Measurements from ENCODE around the gene GRPEL1. TPM values are rescaled to one million over a fixed set of nuclear protein-coding genes. Genes with fewer than 3 reads are reported as not detected.

The GRPEL1 gene
- total RNA-seq, 2 experiments from 2014 or later = 27.4 to 43.7 TPM

DNA sequence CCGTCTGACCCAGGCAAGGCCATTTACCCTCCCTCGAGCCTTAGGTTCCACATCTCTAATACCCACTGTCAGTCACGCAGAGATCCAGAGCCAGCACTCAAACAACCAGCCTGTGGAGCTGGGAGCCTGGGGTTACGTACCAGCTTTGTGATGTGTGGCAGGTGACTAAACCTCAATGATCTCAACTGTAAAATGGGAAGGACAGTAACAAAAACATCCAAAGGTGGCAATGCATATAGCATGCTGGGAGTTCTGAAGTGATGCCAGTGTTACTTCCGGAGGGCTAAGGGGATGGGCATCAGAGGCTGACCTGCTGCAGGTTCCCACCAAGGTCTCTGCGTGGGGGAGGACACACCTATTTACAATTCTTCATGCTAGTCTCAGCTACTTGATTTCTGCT lies 6.0 kb downstream of the GRPEL1 start:
- TF ChIP-seq, protein P1, sequence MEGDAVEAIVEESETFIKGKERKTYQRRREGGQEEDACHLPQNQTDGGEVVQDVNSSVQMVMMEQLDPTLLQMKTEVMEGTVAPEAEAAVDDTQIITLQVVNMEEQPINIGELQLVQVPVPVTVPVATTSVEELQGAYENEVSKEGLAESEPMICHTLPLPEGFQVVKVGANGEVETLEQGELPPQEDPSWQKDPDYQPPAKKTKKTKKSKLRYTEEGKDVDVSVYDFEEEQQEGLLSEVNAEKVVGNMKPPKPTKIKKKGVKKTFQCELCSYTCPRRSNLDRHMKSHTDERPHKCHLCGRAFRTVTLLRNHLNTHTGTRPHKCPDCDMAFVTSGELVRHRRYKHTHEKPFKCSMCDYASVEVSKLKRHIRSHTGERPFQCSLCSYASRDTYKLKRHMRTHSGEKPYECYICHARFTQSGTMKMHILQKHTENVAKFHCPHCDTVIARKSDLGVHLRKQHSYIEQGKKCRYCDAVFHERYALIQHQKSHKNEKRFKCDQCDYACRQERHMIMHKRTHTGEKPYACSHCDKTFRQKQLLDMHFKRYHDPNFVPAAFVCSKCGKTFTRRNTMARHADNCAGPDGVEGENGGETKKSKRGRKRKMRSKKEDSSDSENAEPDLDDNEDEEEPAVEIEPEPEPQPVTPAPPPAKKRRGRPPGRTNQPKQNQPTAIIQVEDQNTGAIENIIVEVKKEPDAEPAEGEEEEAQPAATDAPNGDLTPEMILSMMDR (conservative IDR thresholded peaks at IDR 0.05; ENCODE audit: low read length) = no peak
- no peak for TF ChIP-seq EZH2phosphoT487 (IDR thresholded peaks at IDR 0.05; ENCODE audit: borderline replicate concordance, low read depth, low read length)
- peaks cover 30% of the 10 kb centered on the region for H3K79me2 ChIP-seq (ENCODE audit: insufficient read depth, low read depth, low read length)
- no peak overlapping the region for H3K27ac ChIP-seq (ENCODE audit: low read depth, low read length, poor library complexity, severe bottlenecking)
- CTCF ChIA-PET (ENCODE audit: unreplicated experiment) = no interaction called here
- no peaks in the 10 kb centered on the region for H3K9me2 ChIP-seq (ENCODE audit: insufficient read depth, low read length)
- peaks cover 15% of the 10 kb centered on the region for H4K20me1 ChIP-seq (ENCODE audit: insufficient read depth, low read length)
- BruUV-seq (replicated peaks) = no TSS peak
- H3K4me1 ChIP-seq (ENCODE audit: insufficient read depth, low read length, poor library complexity, severe bottlenecking) = peaks cover 20% of the 10 kb centered on the region
- POLR2A ChIA-PET = no interaction called here
- no peak overlapping the region for H2AFZ ChIP-seq (ENCODE audit: low read length)
- intact Hi-C loops (cut with micrococcal nuclease; ENCODE audit: unreplicated experiment) = no loop called here
- peaks cover 90% of the 10 kb centered on the region for H3K36me3 ChIP-seq (ENCODE audit: insufficient read depth, low read length)
- no peak overlapping the region for H3K4me3 ChIP-seq (ENCODE audit: low read depth, low read length, poor library complexity, severe bottlenecking)
- no peaks in the 10 kb centered on the region for H3K9me3 ChIP-seq (ENCODE audit: low read length)
- no peak overlapping the region for H3K4me2 ChIP-seq (ENCODE audit: low read length)
- DNase-seq (ENCODE audit: low spot score) = no peak

DNA sequence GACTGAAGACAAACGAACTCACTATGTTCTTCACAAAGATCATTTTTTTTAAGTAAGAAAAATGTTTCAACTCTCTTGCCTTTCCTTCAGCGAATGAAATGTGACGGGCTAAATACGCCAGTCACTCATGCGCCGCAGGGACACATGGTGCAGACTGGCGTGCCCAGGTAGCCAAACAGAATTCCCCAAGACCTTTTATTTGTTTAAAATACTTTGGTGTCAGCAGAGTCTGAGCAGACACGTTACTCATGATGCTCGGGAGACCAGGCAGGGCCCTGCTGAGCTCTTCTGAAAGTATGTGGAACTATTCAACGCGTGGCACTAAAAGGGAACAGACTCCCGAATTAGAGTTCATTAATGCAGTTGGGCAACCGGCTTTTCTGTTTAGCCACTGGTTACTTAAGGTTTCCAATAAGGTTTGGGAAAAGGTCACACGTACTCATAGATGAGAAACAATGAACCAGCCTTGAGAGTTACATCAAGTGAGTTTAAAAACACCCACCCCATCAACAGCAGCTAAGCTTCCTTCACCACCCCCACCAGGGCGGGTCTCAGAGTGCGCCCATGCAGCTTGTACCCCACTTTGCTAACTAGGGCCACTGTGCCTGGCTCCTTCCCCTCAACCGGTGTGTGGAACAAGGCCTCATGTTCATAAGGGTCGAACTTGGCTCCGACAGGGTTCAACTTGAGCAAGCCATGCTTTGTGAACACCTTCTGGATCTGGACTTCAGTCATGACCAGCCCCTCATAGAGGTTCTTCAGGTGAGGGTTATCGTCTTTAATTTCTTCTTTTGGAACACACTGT lies 7.3 kb downstream of the GRPEL1 start:
- TSS peak; percentile 29 for BruUV-seq (replicated peaks)
- peaks cover 5% of the 10 kb centered on the region; the same call in 1 of the 2 replicates for H4K20me1 ChIP-seq (ENCODE audit: insufficient read depth, low read length)
- no peaks in the 10 kb centered on the region for H3K9me2 ChIP-seq (ENCODE audit: insufficient read depth, low read length)
- TF ChIP-seq, protein P1 (conservative IDR thresholded peaks at IDR 0.05; ENCODE audit: low read length) = no peak
- TF ChIP-seq EZH2phosphoT487 (IDR thresholded peaks at IDR 0.05; ENCODE audit: borderline replicate concordance, low read depth, low read length) = no peak
- CTCF ChIA-PET (ENCODE audit: unreplicated experiment) = no interaction called here
- no peak overlapping the region for H2AFZ ChIP-seq (ENCODE audit: low read length)
- H3K4me1 ChIP-seq (ENCODE audit: insufficient read depth, low read length, poor library complexity, severe bottlenecking) = peaks cover 7% of the 10 kb centered on the region
- H3K4me3 ChIP-seq (ENCODE audit: low read depth, low read length, poor library complexity, severe bottlenecking) = no peak overlapping the region
- H3K36me3 ChIP-seq (ENCODE audit: insufficient read depth, low read length) = peaks cover 95% of the 10 kb centered on the region
- no peak overlapping the region for H3K4me2 ChIP-seq (ENCODE audit: low read length)
- intact Hi-C loops (cut with micrococcal nuclease; ENCODE audit: unreplicated experiment) = no loop called here
- no peak for DNase-seq (ENCODE audit: low spot score)
- H3K9me3 ChIP-seq (ENCODE audit: low read length) = no peaks in the 10 kb centered on the region
- no peak overlapping the region for H3K27ac ChIP-seq (ENCODE audit: low read depth, low read length, poor library complexity, severe bottlenecking)
- H3K79me2 ChIP-seq (ENCODE audit: insufficient read depth, low read depth, low read length) = peaks cover 17% of the 10 kb centered on the region
- POLR2A ChIA-PET = interaction anchor here (1.4 kb wide), 1 partner anchor 17 kb away, joined by 4 read pairs; the partner anchor contains the start of gene TADA2B

DNA sequence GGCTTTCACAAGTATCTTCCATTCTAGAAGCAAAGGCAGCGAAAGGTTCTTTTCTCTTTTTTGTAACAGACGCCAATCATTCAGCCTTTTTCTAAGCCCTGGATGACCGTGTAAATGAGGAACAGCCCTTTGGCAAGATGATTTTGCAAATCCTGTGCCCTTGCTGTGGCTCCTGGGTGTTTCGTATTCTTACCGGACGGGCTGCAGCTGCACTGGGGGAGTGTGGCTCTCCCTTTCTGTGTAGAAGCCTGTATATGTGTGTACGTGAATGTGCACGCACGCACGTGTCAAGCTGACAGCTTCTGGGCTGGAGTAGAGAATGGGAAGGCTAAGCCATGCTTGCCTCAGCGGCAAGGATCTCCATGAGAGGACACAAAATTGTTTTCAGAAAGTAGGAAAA lies 8.2 kb downstream of the GRPEL1 start:
- H3K27ac ChIP-seq (ENCODE audit: low read depth, low read length, poor library complexity, severe bottlenecking) = no peak overlapping the region
- H3K79me2 ChIP-seq (ENCODE audit: insufficient read depth, low read depth, low read length) = peaks cover 8% of the 10 kb centered on the region; the same call in 1 of the 2 replicates
- H3K4me2 ChIP-seq (ENCODE audit: low read length) = no peak overlapping the region
- no peak for DNase-seq (ENCODE audit: low spot score)
- BruUV-seq (replicated peaks) = no TSS peak
- H3K4me1 ChIP-seq (ENCODE audit: insufficient read depth, low read length, poor library complexity, severe bottlenecking) = peaks cover 5% of the 10 kb centered on the region
- no peak overlapping the region for H3K4me3 ChIP-seq (ENCODE audit: low read depth, low read length, poor library complexity, severe bottlenecking)
- POLR2A ChIA-PET = interaction anchor here (0.7 to 1.4 kb wide), 2 partner anchors 16 to 40 kb away, joined by 3 to 4 read pairs; partner anchors contain the start of gene TADA2B
- TF ChIP-seq, protein P1 (conservative IDR thresholded peaks at IDR 0.05; ENCODE audit: low read length) = no peak
- TF ChIP-seq EZH2phosphoT487 (IDR thresholded peaks at IDR 0.05; ENCODE audit: borderline replicate concordance, low read depth, low read length) = no peak
- peaks cover 5% of the 10 kb centered on the region; the same call in 1 of the 2 replicates for H4K20me1 ChIP-seq (ENCODE audit: insufficient read depth, low read length)
- H3K9me2 ChIP-seq (ENCODE audit: insufficient read depth, low read length) = no peaks in the 10 kb centered on the region
- peaks cover 93% of the 10 kb centered on the region for H3K36me3 ChIP-seq (ENCODE audit: insufficient read depth, low read length)
- no peak overlapping the region for H2AFZ ChIP-seq (ENCODE audit: low read length)
- no peaks in the 10 kb centered on the region for H3K9me3 ChIP-seq (ENCODE audit: low read length)
- intact Hi-C loops (cut with micrococcal nuclease; ENCODE audit: unreplicated experiment) = no loop called here
- CTCF ChIA-PET (ENCODE audit: unreplicated experiment) = no interaction called here

Measured in OCI-LY7 (cell line).